HCT116 (cell line): ENCODE results near the gene NAV3. TPM values are rescaled to one million over a fixed set of nuclear protein-coding genes. Genes with fewer than 3 reads are reported as not detected.

ENCODE experiments used
- ATAC-seq: fragments of 200-7000 bp; cut with Tn5 transposase; 2 replicates; pipeline ENCODE4 v1.9.1; 2020; ENCODE audit warnings: mild to moderate bottlenecking, moderate library complexity
- BruUV-seq: library from RNA; stranded (reverse); fragments of 400-500 nt; replicated peaks from 2 replicates; lab custom pipeline; 2021; lab: Mats Ljungman, UMichigan
- CTCF ChIA-PET: fragments of 300-600 bp; sonication (Branson Sonifier 250); formaldehyde crosslinking; loops from one replicate; lab custom pipeline; 2021; ENCODE audit warnings: antibody characterized with exemption; lab: Charles Lee
- POLR2A ChIA-PET: fragments of 300-600, 350-600 bp; sonication (Branson Sonifier 250); formaldehyde crosslinking; loops from one replicate; lab custom pipeline; 2021; ENCODE audit warnings: antibody characterized with exemption; lab: Charles Lee
- RAD21 ChIA-PET, 2 experiments: fragments of 300-600 bp; sonication (Branson Sonifier 250); formaldehyde crosslinking; loops; one replicate each; lab custom pipeline; 2023; ENCODE audit warnings: low total read pairs in 2 of 2; ENCODE audit not compliant: uncharacterized antibody in 2 of 2, unreplicated experiment in 2 of 2, low non-redundant PET in 1 of 2; lab: Charles Lee
- DNase-seq: peaks from one replicate; pipeline ENCODE4 v3.0.0-alpha.2; 2010; ENCODE audit warnings: low read depth, low spot score
- H2AFZ ChIP-seq: fragments of 200-600 bp; shearing (Covaris generic), sonication (generic); 2 replicates; pipeline ENCODE4 v1.6.1; 2017; ENCODE audit warnings: low read depth, mixed run types, mixed read lengths, antibody characterized with exemption, low read length; ENCODE audit not compliant: poor library complexity, severe bottlenecking
- H3K27ac ChIP-seq: 2 replicates; pipeline ENCODE4 v1.5.1; 2012; ENCODE audit warnings: low read depth, low read length
- H3K27me3 ChIP-seq: fragments of 200-600 bp; sonication (generic); 2 replicates; pipeline ENCODE4 v1.6.1; 2016; ENCODE audit warnings: mixed run types, low read length, mixed read lengths; ENCODE audit not compliant: insufficient read depth
- H3K36me3 ChIP-seq, 2 experiments: fragments of 200-500 bp in 1 of 2; fragments of 200-600 bp in 1 of 2; sonication (Bioruptor generic) in 1 of 2; sonication (generic) in 1 of 2; 2 replicates each; pipeline versions ENCODE4 v1.5.1 to v1.6.1; 2014 to 2016; ENCODE audit warnings: low read length in 2 of 2, inconsistent platforms in 1 of 2, mixed read lengths in 1 of 2, mixed run types in 1 of 2; ENCODE audit not compliant: insufficient read depth in 2 of 2, control insufficient read depth in 1 of 2
- H3K4me1 ChIP-seq, 2 experiments: fragments of 200-600 bp in 1 of 2; sonication (generic) in 1 of 2; 2 replicates each; pipeline versions ENCODE4 v1.5.1 to v1.6.1; 2012 to 2017; ENCODE audit warnings: low read length in 2 of 2, inconsistent platforms in 1 of 2, mild to moderate bottlenecking in 1 of 2, mixed read lengths in 1 of 2, mixed run types in 1 of 2, moderate library complexity in 1 of 2; ENCODE audit not compliant: insufficient read depth in 2 of 2, control insufficient read depth in 1 of 2
- H3K4me2 ChIP-seq: fragments of 200-600 bp; sonication (generic); 2 replicates; pipeline ENCODE4 v1.6.1; 2017; ENCODE audit warnings: mixed run types, low read length, mixed read lengths
- H3K4me3 ChIP-seq, 2 experiments: fragments of 200-600 bp in 1 of 2; sonication (generic) in 1 of 2; replicated peaks in 1 of 2; 2 replicates each; pipeline ENCODE4 v1.5.1; 2011 to 2016; ENCODE audit warnings: low read length in 2 of 2, control low read depth in 1 of 2, low read depth in 1 of 2, mild to moderate bottlenecking in 1 of 2, mixed read lengths in 1 of 2, mixed run types in 1 of 2
- H3K79me2 ChIP-seq: fragments of 200-600 bp; sonication (generic); 2 replicates; pipeline ENCODE4 v1.6.1; 2017; ENCODE audit warnings: mild to moderate bottlenecking, mixed run types, low read length, moderate library complexity, mixed read lengths; ENCODE audit not compliant: insufficient read depth
- H3K9ac ChIP-seq: fragments of 200-600 bp; sonication (generic); 2 replicates; pipeline ENCODE4 v1.6.1; 2016; ENCODE audit warnings: low read length, mixed read lengths
- H3K9me2 ChIP-seq: fragments of 200-600 bp; sonication (generic), shearing (Covaris generic); 2 replicates; pipeline ENCODE4 v1.6.1; 2017; ENCODE audit warnings: mixed run types, mild to moderate bottlenecking, moderate library complexity; ENCODE audit not compliant: insufficient read depth
- H3K9me3 ChIP-seq, 2 experiments: fragments of 200-500 bp in 1 of 2; fragments of 200-600 bp in 1 of 2; sonication (Bioruptor generic) in 1 of 2; sonication (generic) in 1 of 2; 2 replicates each; pipeline ENCODE4 v1.6.1; 2014 to 2017; ENCODE audit warnings: low read length in 2 of 2, mixed read lengths in 2 of 2, inconsistent platforms in 1 of 2, low read depth in 1 of 2, mild to moderate bottlenecking in 1 of 2, mixed run types in 1 of 2, moderate library complexity in 1 of 2; ENCODE audit not compliant: control insufficient read depth in 1 of 2, insufficient read depth in 1 of 2
- H4K20me1 ChIP-seq: fragments of 200-600 bp; sonication (generic), shearing (Covaris generic); 2 replicates; pipeline ENCODE4 v1.6.1; 2017; ENCODE audit warnings: mixed run types, mild to moderate bottlenecking, moderate library complexity; ENCODE audit not compliant: insufficient read depth
- CBX3 ChIP-seq: IDR thresholded peaks from 2 replicates; pipeline ENCODE4 v1.6.1; 2012; ENCODE audit warnings: low read depth
- CEBPB ChIP-seq: IDR thresholded peaks from 2 replicates; pipeline ENCODE4 v1.6.1; 2012; ENCODE audit warnings: low read depth
- EGR1 ChIP-seq: IDR thresholded peaks from 2 replicates; pipeline ENCODE4 v1.6.1; 2012; ENCODE audit warnings: low read depth
- ELF1 ChIP-seq: IDR thresholded peaks from 2 replicates; pipeline ENCODE4 v1.6.1; 2012; ENCODE audit warnings: low read depth, borderline replicate concordance
- EZH2 ChIP-seq: fragments of 200-600 bp; sonication (generic); IDR thresholded peaks from 2 replicates; pipeline ENCODE4 v1.6.1; 2017; ENCODE audit warnings: antibody characterized with exemption, mixed run types
- EZH2phosphoT487 ChIP-seq: fragments of 200-600 bp; IDR thresholded peaks from 2 replicates; pipeline ENCODE4 v1.6.1; 2018; ENCODE audit warnings: antibody characterized with exemption, borderline replicate concordance
- FOSL1 ChIP-seq: IDR thresholded peaks from 2 replicates; pipeline ENCODE4 v1.6.1; 2012; ENCODE audit warnings: low read depth
- JUND ChIP-seq: IDR thresholded peaks from 2 replicates; pipeline ENCODE4 v1.6.1; 2012
- POLR2A ChIP-seq: IDR thresholded peaks from 2 replicates; pipeline ENCODE4 v1.7.0; 2011; ENCODE audit warnings: borderline replicate concordance; ENCODE audit not compliant: insufficient read depth, insufficient read length; ENCODE audit errors: extremely low read depth
- POLR2AphosphoS5 ChIP-seq: IDR thresholded peaks from 2 replicates; pipeline ENCODE4 v1.6.1; 2011; ENCODE audit warnings: mild to moderate bottlenecking, low read depth, low read length, moderate library complexity
- RAD21 ChIP-seq: IDR thresholded peaks from 2 replicates; pipeline ENCODE4 v1.6.1; 2012; ENCODE audit warnings: low read depth, mild to moderate bottlenecking
- SIN3A ChIP-seq: IDR thresholded peaks from 2 replicates; pipeline ENCODE4 v1.6.1; 2012; ENCODE audit warnings: low read depth
- TCF7L2 ChIP-seq: IDR thresholded peaks from 2 replicates; pipeline ENCODE4 v1.7.0; 2011; ENCODE audit warnings: borderline replicate concordance, inconsistent platforms; ENCODE audit not compliant: insufficient read depth, insufficient read length; ENCODE audit errors: extremely low read depth
- YY1 ChIP-seq: IDR thresholded peaks from 2 replicates; pipeline ENCODE4 v1.6.1; 2011; ENCODE audit warnings: low read length, low read depth, moderate library complexity, mild to moderate bottlenecking; ENCODE audit not compliant: insufficient replicate concordance; ENCODE audit errors: extremely low read depth
- ZBTB33 ChIP-seq: IDR thresholded peaks from 2 replicates; pipeline ENCODE4 v1.6.1; 2011; ENCODE audit warnings: mild to moderate bottlenecking, low read length, moderate library complexity; ENCODE audit not compliant: insufficient replicate concordance; ENCODE audit errors: extremely low read depth
- ZFX ChIP-seq: fragments of 450-650 bp; IDR thresholded peaks from 2 replicates; pipeline ENCODE4 v1.6.1; 2017
- intact Hi-C: fragments of 100-400 bp; cut with micrococcal nuclease; formaldehyde crosslinking; loops from 2 replicates; pipeline ENCODE4 v1.10.0; 2022
- total RNA-seq: library from RNA; stranded (reverse); gene quantifications from one replicate; pipeline ENCODE4 v1.2.1, GENCODE V29; 2021; ENCODE audit not compliant: unreplicated experiment
- TF ChIP-seq, protein P1 (sequence below), 3 experiments: fragments of 200-600 bp in 1 of 3; sonication (generic) in 1 of 3; IDR thresholded peaks in 2 of 3; conservative IDR thresholded peaks in 1 of 3; 2 replicates each; pipeline ENCODE4 v1.5.1; 2012 to 2017; ENCODE audit warnings: low read depth in 2 of 3, low read length in 2 of 3, antibody characterized with exemption in 1 of 3, borderline replicate concordance in 1 of 3, control low read depth in 1 of 3, mild to moderate bottlenecking in 1 of 3, mixed read lengths in 1 of 3, mixed run types in 1 of 3, moderate library complexity in 1 of 3; ENCODE audit not compliant: insufficient read depth in 1 of 3
- TF ChIP-seq, protein P2 (sequence below): IDR thresholded peaks from 2 replicates; pipeline ENCODE4 v1.6.1; 2012
- TF ChIP-seq, protein P3 (sequence below): IDR thresholded peaks from 2 replicates; pipeline ENCODE4 v1.6.1; 2012

Gene NAV3
- total RNA-seq, 1 experiment from 2014 or later, result 7.8 TPM

DNA sequence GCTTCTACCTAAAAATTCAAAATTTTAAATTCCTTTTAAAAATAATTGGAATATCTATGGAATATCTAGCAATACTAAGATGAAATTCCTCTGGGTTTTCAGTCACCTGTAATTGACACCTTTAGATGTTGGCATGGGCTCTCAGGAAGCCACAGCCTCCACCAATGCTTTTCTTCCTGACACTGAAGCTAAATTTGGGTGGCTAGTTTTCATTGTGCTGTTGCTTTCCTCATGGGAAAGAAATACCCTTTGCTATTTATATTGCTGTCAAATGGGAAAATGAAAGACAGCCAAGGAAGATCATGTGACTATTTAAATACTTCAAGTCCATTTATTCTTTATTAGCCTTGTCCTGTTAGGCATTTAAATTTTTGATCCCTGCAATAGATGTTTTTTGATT, 313.0 kb downstream of the NAV3 start (continued):
- TF ChIP-seq, protein P1, sequence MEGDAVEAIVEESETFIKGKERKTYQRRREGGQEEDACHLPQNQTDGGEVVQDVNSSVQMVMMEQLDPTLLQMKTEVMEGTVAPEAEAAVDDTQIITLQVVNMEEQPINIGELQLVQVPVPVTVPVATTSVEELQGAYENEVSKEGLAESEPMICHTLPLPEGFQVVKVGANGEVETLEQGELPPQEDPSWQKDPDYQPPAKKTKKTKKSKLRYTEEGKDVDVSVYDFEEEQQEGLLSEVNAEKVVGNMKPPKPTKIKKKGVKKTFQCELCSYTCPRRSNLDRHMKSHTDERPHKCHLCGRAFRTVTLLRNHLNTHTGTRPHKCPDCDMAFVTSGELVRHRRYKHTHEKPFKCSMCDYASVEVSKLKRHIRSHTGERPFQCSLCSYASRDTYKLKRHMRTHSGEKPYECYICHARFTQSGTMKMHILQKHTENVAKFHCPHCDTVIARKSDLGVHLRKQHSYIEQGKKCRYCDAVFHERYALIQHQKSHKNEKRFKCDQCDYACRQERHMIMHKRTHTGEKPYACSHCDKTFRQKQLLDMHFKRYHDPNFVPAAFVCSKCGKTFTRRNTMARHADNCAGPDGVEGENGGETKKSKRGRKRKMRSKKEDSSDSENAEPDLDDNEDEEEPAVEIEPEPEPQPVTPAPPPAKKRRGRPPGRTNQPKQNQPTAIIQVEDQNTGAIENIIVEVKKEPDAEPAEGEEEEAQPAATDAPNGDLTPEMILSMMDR (IDR thresholded peaks at IDR 0.05 in 2 of 3, conservative IDR thresholded peaks at IDR 0.05 in 1 of 3; ENCODE audit: borderline replicate concordance in 1 of 3, insufficient read depth in 1 of 3, low read depth in 2 of 3, low read length in 2 of 3), result no peak

DNA sequence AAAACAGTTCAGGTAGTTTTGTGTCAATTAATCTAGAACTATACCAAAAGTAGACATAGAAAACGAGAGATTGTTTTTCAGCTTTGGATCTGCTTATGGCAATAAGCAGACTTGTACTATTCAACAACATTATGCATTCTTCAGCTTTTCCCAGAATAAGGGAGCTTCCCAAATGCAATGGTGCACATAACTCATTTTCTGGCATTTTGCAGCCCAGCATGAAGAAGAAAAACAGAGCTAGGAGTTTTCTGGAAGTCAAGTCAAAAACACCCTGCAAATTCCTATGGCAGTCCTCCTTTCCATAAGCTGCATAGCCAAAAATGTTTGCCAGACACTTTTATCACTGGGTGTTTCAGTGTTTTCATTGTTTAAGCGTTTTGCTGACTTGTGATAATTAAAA, 314.7 kb downstream of the NAV3 start:
- POLR2A ChIA-PET, result no interaction called here
- Histone ChIP-seq H3K9me3 (no peaks in the 10 kb centered on the region), H3K27me3 (no peaks in the 10 kb centered on the region), H2AFZ (no peak overlapping the region), H3K79me2 (no peaks in the 10 kb centered on the region), H3K36me3 (no peaks in the 10 kb centered on the region), H3K9me2 (no peaks in the 10 kb centered on the region), H4K20me1 (no peaks in the 10 kb centered on the region), H3K9ac (no peak overlapping the region), H3K27ac (no peak overlapping the region), H3K4me1 (no peaks in the 10 kb centered on the region), H3K4me3 (no peak overlapping the region), H3K4me2 (no peak overlapping the region)
- ATAC-seq (no peak), DNase-seq (no peak)
- no TSS peak for BruUV-seq
- RAD21 ChIA-PET, result no interaction called here
- CTCF ChIA-PET, result interaction anchor here (0.7 to 2.7 kb wide), 4 partner anchors 14 to 1199 kb away, joined by 3 to 9 read pairs (median 5); no protein-coding TSS in a partner anchor
- TF ChIP-seq RAD21 (no peak), EZH2 (no peak), ZFX (no peak), POLR2AphosphoS5 (no peak), TCF7L2 (no peak), POLR2A (no peak), ZBTB33 (no peak), CEBPB (no peak), ELF1 (no peak), YY1 (no peak), SIN3A (no peak), EZH2phosphoT487 (no peak), FOSL1 (no peak), JUND (no peak), CBX3 (no peak), EGR1 (no peak)
- TF ChIP-seq, protein P2, sequence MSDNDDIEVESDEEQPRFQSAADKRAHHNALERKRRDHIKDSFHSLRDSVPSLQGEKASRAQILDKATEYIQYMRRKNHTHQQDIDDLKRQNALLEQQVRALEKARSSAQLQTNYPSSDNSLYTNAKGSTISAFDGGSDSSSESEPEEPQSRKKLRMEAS, result no peak
- TF ChIP-seq, protein P3, sequence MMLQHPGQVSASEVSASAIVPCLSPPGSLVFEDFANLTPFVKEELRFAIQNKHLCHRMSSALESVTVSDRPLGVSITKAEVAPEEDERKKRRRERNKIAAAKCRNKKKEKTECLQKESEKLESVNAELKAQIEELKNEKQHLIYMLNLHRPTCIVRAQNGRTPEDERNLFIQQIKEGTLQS, result no peak
- TF ChIP-seq, protein P1 (IDR thresholded peaks at IDR 0.05 in 2 of 3, conservative IDR thresholded peaks at IDR 0.05 in 1 of 3; ENCODE audit: borderline replicate concordance in 1 of 3, insufficient read depth in 1 of 3, low read depth in 2 of 3, low read length in 2 of 3), result no peak
- intact Hi-C loops, result loop anchor here (10.0 kb wide), 2 partner anchors 859 to 1019 kb away; no protein-coding TSS in a partner anchor
